Neural crest cell (in vitro differentiated cells): ENCODE data around the gene FBLN2. TPM values are rescaled to one million over a fixed set of nuclear protein-coding genes. Genes with fewer than 3 reads are reported as not detected.

ENCODE experiments used
- DNase-seq: peaks from one replicate; pipeline ENCODE4 v3.0.0; 2021; ENCODE audit warnings: low read depth, mixed read lengths, low spot score
- H3K27ac Mint-ChIP-seq: one replicate; pipeline ENCODE4 v1.8.0; 2021; ENCODE audit warnings: mild to moderate bottlenecking, mixed read lengths; ENCODE audit not compliant: unreplicated experiment
- H3K27me3 Mint-ChIP-seq: 2 replicates; pipeline ENCODE4 v1.8.0; 2021; ENCODE audit warnings: low read depth, mild to moderate bottlenecking, mixed read lengths
- H3K36me3 Mint-ChIP-seq: 2 replicates; pipeline ENCODE4 v1.8.0; 2021; ENCODE audit warnings: low read depth, mild to moderate bottlenecking, mixed read lengths
- H3K4me1 Mint-ChIP-seq: 2 replicates; pipeline ENCODE4 v1.8.0; 2021; ENCODE audit warnings: mixed read lengths
- H3K4me3 Mint-ChIP-seq: one replicate; pipeline ENCODE4 v1.8.0; 2021; ENCODE audit warnings: mild to moderate bottlenecking, mixed read lengths
- H3K9me3 Mint-ChIP-seq: 2 replicates; pipeline ENCODE4 v1.8.0; 2021; ENCODE audit warnings: mixed read lengths
- CTCF ChIP-seq: fragments of 200-600 bp; sonication (generic); conservative IDR thresholded peaks from 2 replicates; pipeline ENCODE4 v1.5.0; 2021; ENCODE audit warnings: antibody characterized with exemption, mild to moderate bottlenecking
- total RNA-seq: library from RNA; stranded (reverse); gene quantifications from 2 replicates; pipeline ENCODE4 v1.2.1, GENCODE V29; 2021

Gene FBLN2
- total RNA-seq, 1 donor from 2014 or later, result 6.3 TPM

GRCh38 chr3:13598926-13599886, 50.3 kb downstream of the FBLN2 start:
- Mint-ChIP-seq H3K27me3 (no peaks in the 10 kb centered on the region), H3K9me3 (no peaks in the 10 kb centered on the region), H3K4me1 (peaks cover 5% of the 10 kb centered on the region), H3K36me3 (no peaks in the 10 kb centered on the region), H3K27ac (no peak overlapping the region), H3K4me3 (no peak overlapping the region)
- DNase-seq, result no peak
- TF ChIP-seq CTCF, result no peak

GRCh38 chr3:13599887-13600450, 51.0 kb downstream of the FBLN2 start:
- no peak overlapping the region for H3K4me3 Mint-ChIP-seq

GRCh38 chr3:13600950-13601691, 52.2 kb downstream of the FBLN2 start:
- H3K4me1 Mint-ChIP-seq, result no peaks in the 10 kb centered on the region
- no peaks in the 10 kb centered on the region for H3K9me3 Mint-ChIP-seq
- no peak for DNase-seq
- H3K27ac Mint-ChIP-seq, result no peak overlapping the region
- no peak for TF ChIP-seq CTCF
- no peaks in the 10 kb centered on the region for H3K36me3 Mint-ChIP-seq
- no peaks in the 10 kb centered on the region for H3K27me3 Mint-ChIP-seq
- H3K4me3 Mint-ChIP-seq, result no peak overlapping the region

More at GRCh38 chr3:13599887-13600450, 51.0 kb downstream of the FBLN2 start:
- DNase-seq, result no peak
- Mint-ChIP-seq H3K9me3 (no peaks in the 10 kb centered on the region), H3K4me1 (peaks cover 5% of the 10 kb centered on the region), H3K27me3 (no peaks in the 10 kb centered on the region), H3K27ac (no peak overlapping the region), H3K36me3 (no peaks in the 10 kb centered on the region)
- no peak for TF ChIP-seq CTCF

GRCh38 chr3:13601692-13602080, 52.8 kb downstream of the FBLN2 start:
- Mint-ChIP-seq H3K27me3 (no peaks in the 10 kb centered on the region), H3K4me3 (no peak overlapping the region), H3K36me3 (no peaks in the 10 kb centered on the region), H3K27ac (no peak overlapping the region), H3K4me1 (no peaks in the 10 kb centered on the region), H3K9me3 (no peaks in the 10 kb centered on the region)
- DNase-seq, result no peak
- no peak for TF ChIP-seq CTCF

- no peak for DNase-seq
- Mint-ChIP-seq H3K4me1 (peaks cover 4% of the 10 kb centered on the region), H3K4me3 (no peak overlapping the region), H3K9me3 (no peaks in the 10 kb centered on the region), H3K36me3 (no peaks in the 10 kb centered on the region), H3K27ac (no peak overlapping the region), H3K27me3 (no peaks in the 10 kb centered on the region)
- no peak for TF ChIP-seq CTCF
Observed at GRCh38 chr3:13605555-13605954, 56.6 kb downstream of the FBLN2 start.
